ENCODE results near the gene FGF14.

- TF ChIP-seq CTCF (IDR thresholded peaks at IDR 0.05) (no peak), POLR2A (IDR thresholded peaks at IDR 0.05) (no peak)
These were observed 389.3 kb downstream of the FGF14 start for GRCh38 chr13:102012299-102013293.
